SIG-M5 treated with dmso at 0.1 percent for 504 hours (cell line): Measurements from ENCODE around the gene POLR1G.
"Not testable (repeated sequence)": the region's sequence is repeated elsewhere in the genome, so short reads cannot be mapped to it uniquely, and the experiment has no call there.

Experiments used
- DNase-seq: peaks from one replicate; lab custom pipeline; 2025; ENCODE audit not compliant: unreplicated experiment; lab: John Stamatoyannopoulos, UW

POLR1G gene

DNA sequence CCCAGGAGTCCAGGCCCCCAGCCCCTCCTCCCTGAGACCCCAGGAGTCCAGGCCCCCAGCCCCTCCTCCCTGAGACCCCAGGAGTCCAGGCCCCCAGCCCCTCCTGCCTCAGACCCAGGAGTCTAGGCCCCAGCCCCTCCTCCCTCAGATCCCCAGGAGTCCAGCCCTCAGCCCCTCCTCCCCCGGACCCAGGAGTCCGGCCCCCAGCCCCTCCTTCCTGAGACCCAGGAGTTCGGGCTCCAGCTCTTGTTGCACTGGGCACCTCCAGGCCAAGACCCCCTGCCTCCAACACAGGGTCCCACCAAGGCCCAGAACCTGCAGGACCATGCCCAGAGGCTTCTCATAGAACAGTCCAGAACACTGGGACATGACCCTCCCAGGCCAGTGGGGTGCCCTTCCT lies 13.5 kb downstream of the POLR1G start:
- DNase-seq: no peak

DNA sequence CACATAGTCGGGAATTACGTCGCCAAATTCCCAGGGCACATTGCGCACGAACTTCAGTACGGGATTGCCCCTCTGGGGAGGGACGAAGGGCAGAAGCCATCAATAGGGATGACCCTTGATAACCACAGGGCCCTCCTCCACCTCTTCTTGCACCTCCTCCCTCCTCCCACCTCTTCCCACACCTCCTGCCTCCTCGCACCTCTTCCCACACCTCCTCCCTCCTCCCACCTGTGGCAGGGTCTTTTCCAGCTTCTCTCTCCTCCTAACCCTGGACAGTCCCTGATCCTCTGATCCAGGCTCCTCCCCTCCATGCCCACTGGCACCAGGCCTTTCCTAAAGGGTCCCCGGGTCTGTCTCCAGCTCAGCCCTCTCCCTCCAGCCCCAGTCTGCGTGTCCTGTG lies 13.9 kb downstream of the POLR1G start:
- DNase-seq: no peak

DNA sequence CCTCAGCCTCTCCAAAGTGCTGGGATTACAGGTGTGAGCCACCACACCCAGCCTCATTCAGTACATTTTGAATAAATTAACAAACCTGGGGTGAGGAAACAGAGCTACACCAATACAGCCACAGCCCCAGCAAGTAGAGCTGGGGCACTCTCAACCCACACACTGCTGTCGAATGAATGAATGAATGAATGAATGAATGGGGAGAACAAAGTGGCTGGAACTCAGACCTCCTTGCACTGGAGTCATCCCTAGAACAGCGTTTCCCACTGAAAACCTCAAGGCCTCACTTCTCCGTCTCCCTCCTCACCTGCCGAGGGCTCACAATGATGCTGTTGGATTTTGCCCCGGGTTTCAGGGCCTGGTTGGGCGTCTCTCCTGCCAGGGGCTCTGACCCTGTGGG lies 14.4 kb downstream of the POLR1G start:
- DNase-seq: no peak

DNA sequence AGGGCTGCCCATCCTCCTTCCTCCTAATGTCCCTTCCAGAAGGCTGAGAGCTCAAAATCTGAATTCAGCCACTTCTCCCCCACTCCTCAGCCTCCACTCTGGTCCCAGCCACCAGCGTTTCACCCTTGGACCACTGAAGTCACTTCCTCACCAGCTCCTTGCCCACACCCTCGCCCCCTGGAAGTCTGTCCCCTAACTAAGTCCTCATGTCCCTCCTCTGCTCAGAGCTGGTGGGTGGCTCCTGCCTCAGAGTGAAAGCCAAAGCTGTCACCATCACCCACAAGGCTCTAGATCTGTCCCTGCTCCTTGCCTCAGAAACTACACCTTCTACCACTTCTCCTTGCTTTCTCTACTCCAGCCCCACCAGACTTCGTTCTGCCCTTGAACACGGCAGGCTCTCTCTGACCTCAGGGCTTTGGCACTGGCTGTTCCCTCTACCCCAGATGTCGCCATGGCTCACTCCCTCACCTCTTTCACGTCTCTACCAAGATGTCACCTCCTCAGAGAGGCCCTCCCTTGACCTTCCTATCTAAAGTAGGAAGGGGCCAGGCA lies 15.6 kb downstream of the POLR1G start:
- DNase-seq: no peak

DNA sequence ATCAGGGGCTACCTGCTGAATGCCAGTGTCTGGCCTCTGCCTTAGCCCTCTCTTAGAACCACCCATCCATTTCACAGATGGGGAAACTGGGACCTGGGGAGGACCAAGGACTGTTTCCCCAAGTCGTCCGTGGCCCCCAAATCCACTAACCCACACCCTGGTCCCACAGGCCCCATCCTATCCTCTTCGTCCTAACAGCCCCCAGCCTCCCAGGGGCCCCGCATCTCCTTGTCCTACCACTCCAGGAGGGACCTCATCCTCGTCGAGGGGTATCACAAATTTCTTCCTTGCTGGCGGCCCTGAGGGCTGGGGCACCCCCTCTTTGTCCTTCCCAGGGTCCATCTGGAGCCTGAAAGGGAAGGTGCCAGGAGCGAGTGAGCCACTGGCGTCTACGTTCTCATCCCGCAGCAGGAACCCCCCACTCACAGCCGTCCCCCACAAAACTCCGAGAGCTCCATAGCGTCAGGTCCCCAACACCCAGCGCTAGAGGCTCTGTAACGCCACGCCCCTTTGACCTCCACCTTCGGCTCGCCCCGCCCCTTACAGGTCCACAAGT lies 16.7 kb downstream of the POLR1G start:
- no peak for DNase-seq

DNA sequence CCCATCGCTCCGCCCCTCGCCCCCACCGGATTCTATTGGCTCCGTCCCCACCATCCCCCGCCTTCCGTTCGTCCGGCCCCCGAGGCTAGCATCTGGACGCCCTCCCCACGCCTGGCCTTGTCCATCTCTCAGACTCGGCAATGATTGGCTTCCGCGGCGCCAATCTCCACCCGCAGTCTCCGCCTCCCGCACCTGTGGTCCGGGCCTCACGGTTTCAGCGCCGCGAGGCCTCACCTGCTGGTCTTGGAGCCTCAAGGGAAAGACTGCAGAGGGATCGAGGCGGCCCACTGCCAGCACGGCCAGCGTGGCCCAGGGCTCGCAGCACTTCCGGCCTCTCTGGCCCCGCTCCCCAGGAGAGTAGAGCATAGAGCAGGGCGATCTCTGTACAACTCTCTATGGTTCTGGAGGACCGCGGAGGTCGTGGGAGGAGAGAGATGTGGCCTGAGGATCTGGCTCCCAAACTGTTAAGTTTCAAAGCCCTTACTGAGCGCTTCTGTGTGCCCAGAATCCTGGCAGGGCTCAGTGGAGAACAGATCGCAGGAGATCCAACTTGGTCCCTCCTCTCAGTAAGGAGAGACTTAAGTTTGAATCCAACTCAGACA lies 17.2 kb downstream of the POLR1G start, which contains the start of gene ERCC1:
Gene ERCC1 (minus strand): TSS at position 329 of the 602 bp plus-strand sequence. CDS start 543 bp downstream, outside the sequence.
- DNase-seq: peak; percentile 92

DNA sequence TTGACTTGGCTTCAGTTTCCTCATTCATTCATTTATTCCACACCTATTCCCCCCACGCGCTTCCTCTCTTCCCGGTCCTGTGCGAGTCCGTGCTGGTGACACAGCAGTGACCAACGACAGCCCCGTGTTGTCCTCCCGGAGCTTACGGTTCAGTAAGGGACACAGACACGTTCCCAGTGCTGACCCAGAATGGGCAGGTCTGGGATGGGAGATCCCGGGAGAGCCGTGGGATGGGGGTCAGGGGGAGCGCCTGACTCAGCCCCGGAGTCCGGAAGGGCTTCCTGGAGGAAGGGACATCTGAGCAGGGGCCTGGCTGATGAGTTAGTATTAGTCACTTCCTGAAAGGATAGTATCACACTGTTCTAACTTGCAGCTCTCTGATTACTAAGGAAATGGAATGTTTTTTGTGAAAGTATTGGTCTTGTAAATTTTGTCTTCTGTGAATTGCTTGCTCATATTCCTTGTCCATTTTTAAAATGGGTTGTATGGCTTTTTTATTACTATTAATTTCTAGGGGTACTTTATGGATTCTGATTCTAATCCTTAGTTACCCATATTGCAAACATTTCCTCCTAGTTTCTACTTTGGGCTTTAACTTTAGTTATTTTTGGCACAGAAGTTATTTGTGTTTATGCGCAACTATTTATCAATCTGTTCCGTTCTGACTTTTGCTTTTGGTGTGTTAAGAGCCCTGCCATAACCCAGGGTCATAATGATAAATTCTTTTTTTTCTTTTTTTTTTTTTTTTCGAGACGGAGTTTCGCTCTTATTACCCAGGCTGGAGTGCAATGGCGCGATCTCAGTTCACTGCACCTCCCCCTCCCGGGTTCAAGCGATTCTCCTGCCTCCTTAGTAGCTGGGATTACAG lies 18.0 kb downstream of the POLR1G start:
- peak; percentile 83 for DNase-seq

DNA sequence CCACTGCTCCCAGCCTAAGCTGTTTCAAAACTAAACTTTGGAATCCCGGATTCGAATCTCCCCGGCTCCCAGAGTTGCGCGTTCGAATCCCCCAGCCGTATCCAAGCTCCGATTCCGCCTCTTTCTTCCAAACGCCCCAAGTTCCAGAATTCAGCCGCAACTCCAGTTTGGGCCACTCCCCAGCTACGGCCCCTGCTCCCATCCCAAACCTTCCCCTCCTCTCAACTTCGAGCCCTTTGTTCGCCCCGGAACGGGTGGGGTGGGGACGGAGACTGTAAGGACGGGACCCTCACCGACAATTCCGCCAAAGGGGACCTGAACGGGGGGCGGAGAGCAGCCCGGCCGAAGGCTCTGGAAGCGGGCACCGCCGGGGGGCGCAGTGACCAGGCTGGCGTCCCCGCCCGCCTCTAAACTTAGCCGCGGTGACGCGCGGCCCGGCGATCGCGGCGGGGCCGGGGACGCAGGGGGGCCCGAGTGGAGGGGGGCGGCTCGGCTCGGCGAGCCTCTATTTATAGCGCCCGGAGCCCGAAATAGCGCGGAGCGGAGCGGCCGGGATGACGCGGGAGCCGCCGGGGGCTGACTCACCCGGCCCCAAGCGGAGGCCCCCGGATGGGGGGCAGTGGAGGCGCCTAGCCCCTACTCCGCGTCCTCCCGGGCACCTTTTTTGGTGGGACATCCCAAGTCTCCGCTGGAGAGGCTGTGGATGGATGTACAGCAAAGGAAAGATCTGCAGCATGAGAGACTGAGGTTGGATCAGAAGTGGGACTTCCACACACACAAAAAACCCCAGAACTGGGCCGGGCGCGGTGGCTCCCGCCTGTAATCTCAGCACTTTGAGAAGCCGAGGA lies 22.2 kb downstream of the POLR1G start:
- no peak for DNase-seq

DNA sequence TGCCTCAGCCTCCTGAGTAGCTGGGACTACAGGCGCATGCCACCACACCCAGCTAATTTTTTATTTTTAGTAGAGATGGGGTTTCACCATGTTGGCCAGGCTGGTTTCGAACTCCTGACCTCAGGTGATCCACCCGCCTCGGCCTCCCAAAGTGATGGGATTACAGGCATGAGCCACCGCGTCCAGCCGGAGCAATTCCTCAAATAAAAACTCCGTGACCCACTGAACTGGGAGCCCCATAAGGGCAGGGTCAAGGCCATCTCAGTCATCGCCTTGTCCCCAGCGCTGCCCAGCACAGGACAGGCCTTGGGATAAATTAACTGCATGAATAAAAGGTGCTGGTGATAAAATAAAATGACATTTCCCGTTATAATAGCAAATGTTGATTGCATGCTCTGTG lies 23.5 kb downstream of the POLR1G start:
- not testable (repeated sequence) for DNase-seq

DNA sequence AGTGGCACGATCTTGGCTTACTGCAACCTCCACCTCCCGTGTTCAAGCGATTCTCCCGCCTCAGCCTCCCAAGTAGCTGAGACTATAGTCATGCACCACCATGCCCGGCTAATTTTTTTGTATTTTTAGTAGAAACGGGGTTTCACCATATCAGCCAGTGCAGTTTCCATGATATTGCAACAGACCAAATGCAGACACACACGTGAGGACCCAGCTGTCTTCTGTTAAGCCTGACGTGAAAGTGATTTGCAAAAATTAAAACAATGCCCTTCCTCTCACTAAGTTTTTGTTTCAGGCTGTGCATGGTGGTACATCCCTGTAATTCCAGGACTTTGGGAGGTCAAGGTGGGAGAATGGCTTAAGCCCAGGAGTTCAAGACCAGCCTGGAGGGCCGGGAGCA lies 24.6 kb downstream of the POLR1G start:
- peak; percentile 74 for DNase-seq

DNA sequence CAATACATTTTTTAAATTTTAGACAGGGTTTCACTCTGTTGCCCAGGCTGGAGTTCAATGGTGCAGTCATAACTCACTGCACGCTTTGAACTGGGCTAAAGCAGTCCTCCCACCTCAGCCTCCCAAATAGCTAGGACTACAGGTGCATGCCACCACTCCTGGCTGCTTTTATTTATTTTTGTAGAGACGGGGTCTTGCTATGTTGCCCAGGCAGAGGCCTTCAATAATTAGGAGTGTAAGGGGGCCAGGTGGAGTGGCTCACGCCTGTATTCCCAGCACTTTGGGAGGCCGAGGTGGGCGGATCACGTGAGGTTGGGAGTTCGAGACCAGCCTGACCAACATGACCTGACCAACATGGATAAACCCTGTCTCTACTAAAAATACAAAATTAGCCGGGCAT lies 26.1 kb downstream of the POLR1G start:
- DNase-seq: not testable (repeated sequence)

DNA sequence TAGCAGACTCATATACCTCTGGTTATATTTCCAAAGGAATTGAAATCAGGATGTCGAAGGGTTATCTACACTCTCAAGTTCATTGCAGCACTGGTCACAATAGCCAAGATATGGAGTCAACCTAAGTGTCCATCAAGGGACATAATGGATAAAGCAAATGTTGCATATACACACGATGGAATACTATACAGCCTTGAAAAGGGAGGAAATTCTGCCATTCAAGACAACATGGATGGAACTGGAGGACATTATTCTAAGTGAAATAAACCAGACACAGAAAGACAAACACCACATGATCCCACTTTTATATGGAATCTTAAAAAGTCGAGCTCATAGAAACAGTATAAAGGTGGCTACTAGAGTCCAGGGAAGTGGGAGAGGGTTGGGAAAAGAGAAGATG lies 30.9 kb downstream of the POLR1G start:
- DNase-seq: no peak

DNA sequence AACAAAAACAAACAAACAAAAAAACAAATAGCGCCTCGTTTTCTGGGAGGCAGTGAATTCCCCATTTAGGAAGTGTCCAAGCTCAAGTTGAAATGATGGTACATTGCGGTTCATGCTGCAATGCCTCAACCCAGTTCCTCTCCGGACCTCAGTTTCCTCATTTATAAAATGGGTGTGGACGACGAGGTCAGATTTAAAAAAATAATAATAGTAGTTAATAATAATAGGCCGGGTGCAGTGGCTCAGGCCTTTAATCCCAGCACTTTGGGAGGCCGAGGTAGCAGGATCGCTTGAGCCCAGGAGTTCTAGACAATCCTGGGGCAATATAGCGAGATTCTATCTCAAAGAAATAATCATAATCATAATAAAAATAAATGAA lies 32.7 kb downstream of the POLR1G start:
- DNase-seq: no peak

DNA sequence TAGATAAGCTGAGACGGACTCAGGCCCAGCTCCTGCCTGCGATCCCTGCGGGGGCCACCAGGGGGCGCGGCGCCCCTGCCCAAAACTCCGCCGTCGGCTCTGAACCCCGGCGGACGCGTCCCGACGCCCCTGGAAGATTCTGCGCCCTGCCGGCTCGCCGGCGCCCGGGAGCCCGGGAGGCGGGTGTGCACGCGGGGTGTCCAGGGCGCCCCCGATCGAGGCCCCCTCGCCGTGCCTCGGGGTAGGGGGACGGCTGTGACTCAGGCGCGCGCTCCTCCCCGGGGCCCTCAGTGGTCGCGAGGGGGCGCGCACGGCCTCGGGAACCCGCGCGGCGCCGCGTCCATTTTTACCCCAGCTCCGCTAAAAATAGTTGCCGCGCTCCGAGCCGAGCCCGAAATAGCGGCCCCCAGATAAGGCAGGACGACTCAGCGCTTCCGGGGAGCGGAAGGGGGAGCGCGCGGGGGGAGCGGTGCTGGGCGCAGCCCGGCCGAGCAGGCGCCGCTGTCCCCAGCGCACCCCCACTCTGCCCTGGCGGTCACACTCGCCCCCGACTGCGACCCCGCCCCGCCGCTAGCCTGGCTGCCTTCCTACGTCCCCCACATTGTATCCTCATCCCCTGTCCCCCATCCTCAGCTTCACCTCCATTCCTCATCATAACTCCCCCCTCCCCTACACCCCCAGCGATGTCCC lies 33.3 kb downstream of the POLR1G start:
- peak; percentile 79 for DNase-seq

DNA sequence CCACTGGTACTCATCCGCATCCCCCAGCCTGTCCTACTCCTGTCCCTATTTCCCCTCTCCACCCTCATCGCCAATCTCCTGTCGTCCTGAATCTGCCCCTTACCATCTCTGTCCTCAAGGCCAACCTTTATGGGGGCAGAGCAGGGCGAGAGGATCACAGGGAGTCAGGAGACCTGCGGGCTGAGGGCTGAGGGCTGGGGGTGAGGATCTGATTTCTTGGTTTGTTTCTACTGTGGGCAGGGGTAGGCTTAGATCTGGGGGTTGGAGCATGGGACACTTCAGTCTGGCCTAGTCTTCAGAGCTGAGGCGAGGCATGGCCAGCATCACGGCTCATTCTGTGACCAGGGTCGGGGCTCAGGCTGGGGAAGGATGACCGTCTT lies 33.8 kb downstream of the POLR1G start:
- no peak for DNase-seq

DNA sequence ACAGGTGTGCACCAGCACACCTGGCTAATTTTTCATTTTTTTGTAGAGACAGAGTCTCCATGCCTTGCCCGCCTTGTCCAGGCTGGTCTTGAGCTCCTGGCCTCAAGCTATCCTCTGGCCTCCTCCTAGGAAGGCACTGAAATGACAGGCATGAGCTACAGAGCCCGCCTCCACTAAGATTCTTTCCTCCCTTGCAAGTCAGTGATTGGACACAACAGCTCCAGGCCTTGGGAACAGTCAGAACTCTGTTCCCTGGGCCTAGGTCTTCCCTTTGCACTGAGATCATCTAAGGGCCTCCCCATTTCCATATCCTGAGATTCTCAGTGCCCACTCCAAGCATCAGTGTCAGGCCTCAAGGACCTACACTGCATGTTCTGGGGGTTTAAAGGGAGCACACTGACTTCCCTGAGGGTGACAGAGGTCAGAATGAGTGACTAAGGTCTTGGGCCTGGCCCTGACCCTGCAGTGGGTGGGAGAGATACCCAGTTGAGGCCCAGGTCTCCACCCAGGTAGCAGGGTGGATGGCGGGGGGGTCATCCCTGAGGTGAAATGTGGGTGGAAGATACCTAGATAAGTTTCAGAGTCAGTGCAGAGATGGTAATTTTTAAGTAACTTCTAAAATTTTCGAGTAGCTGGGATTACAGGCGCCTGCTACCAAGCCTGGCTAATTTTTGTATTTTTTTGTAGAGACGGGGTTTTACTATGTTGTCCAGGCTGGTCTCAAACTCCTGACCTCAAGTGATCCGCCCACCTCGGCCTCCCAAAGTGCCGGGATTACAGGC lies 34.6 kb downstream of the POLR1G start:
- DNase-seq: no peak

DNA sequence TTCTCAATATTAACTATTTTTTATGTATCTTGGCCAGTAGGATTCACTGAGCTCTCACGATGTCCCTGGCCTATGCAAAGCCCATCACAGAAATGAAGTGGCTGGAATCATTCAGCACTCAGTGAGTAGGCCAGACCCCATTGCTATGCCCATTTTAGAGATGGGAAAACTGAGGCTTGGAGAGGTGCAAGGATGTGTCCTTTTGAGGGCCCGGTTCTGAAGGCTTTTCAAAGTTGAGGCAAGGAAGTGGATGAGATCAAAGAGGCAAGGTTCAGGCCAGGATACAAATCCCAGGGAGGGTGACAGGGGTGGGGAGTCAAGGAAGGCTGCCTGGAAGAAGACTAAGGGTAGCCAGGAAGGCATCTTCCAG lies 35.9 kb downstream of the POLR1G start:
- no peak for DNase-seq

DNA sequence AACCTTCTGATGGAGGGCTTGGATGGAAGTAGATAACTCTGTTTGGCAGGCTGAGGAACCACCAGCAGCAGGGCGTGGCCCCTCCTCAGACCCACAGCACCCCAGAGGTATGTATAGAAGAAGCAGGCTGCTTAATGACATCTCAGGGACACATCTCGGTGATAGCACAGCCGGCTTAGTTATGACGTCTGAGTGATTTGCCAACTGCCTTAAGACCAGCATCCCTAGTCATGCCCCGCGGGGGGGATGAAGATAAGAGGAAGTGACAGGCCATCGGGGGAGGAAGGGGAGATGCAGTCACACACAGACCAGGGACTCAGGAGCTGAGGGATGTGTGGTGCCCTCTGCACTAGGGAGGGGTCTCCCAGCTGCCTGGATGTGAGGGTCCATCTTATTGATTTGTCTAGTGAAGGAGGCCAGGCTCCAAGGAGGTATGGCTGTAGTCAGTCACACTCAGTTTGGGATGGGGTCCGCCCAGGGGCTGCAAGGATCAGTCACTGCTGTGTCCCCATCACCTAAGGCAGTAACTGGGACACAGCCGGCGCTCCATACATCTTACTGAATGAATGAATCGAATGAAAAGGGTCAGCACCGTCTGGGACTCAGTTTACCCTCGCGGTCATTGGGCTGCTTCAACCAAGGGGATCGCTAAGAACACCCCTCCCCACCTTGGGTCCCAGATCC lies 36.5 kb downstream of the POLR1G start:
- DNase-seq: peak; percentile 96
